NOMO-1 treated with dmso at 0.1 percent for 144 hours (cell line): Measurements from ENCODE around the gene SLC1A4.
"Not testable (repeated sequence)": the region's sequence is repeated elsewhere in the genome, so short reads cannot be mapped to it uniquely, and the experiment has no call there.

ENCODE experiments used
- DNase-seq: peaks from one replicate; lab custom pipeline; 2025; ENCODE audit not compliant: unreplicated experiment; lab: John Stamatoyannopoulos, UW

Gene SLC1A4

GRCh38 chr2:64989126-64989981 lies at the start of gene SLC1A4:
TSS of gene SLC1A4 (plus strand) at chr2:64989399. CDS start at chr2:64989644, 245 bp downstream.
- peak; percentile 94 for DNase-seq

DNA sequence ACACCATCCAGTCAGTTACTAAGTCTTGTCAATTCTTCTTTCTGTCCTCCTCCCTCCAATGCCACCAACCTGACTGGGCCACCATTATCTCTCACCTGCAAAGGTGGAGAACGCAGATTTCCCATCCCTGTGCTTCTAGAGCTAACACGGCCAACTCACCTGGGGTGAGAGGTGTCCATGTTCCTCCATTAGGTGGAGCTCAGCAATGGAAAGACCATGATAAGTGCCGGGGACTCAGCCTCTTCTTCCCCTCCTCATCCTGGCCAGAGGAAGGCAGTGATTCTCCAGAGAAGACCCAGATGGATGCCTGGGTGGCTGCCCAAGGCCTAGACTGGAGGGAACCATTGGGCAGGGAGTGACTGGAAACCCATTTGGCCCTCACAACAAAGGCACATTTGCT lies 48.1 kb upstream of the SLC1A4 start:
- DNase-seq = no peak

GRCh38 chr2:64941801-64942200 lies 47.4 kb upstream of the SLC1A4 start:
- DNase-seq = no peak

- DNase-seq = no peak
Observed at GRCh38 chr2:64942693-64943092, 46.5 kb upstream of the SLC1A4 start.

DNA sequence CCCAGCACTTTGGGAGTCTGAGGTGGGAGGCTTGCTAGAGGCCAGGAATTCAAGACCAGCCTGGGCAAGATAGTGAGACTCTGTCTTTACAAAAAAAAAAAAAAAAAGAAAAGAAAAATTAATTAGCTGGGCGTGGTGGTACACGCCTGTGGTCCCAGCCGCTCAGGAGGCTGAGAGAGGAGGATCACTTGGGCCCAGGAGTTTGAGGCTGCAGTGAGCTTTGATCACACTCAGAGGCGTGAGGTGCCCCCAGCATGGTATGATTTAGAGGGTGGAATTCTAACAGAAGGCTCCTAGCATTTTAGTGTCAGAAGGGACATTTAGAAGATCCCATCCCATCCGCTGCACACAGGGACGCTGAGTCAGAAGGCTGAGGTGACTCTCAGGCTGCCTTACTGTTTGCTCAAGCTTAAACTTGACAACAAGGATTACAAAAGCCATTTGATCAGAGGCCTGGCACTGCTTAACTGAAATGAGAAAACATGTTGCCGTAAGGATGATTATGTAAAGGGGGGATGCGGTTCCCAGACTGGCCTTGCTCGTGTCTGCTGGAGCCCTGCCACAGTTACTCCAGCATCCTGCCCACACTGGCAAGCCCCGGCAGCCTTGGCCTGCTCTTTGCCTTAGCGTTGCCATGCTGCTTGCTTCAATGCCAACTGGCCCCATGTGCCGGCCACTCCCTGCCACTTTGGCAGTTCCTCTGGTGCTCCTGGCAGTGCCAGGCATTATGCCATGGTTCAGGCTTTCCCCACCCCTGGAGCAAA lies 45.6 kb upstream of the SLC1A4 start:
- no peak for DNase-seq

DNA sequence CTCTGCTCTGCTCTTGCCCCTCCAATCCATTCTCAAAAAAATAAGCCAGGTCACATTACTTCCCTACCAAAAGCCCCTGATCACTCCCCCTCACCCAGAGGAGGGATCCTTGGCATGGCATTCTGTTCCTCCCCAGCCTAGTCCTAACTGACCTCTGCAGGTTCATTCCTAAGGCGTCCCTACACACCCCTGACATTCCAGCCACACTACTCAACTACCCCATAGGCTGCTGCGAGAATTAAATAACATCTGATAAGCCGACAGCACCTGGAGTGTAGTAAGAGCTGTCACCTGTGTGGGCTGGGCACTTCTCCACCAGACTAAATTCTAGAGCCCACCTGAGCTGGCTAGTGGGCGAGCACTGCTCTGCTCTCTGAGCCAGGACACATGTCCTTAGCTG lies 44.7 kb upstream of the SLC1A4 start:
- no peak for DNase-seq

DNA sequence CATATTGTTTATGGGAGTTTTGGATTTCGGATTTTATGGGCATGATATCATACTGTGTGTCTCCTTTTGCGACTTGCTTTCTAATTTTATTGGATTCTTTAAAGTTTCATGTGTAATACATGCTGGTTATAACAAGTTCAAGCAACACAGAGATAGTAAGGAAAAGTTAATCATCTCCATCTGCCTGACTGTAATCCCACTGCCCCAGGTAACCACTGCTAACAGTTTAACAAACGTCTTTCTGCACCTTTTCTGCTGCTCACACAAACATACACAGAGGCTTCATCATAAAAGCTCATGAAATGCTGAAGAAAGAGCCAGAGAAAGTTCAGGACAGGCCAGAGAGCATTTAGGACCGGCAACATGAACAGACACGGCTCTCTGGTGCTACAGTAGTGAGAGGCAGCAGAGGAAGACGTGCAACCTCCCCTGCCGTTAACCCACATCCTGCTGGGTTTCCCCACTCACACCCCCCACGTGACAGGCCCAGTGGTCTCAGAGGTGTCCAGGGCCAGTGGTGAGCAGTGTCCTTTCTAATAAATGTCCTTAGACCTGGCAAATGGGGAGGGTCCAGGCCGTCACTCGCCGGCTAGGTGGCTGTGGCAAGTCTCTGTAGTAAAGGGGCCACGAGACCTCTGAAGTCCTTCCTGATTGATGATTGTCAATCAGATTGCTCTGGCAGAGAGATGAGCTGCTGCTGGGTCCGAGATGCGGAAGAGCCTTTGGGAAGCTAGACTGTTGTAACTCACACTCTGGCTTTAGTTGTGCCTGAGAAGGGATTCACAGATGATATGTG lies 43.0 kb upstream of the SLC1A4 start:
- DNase-seq = peak; percentile 81

DNA sequence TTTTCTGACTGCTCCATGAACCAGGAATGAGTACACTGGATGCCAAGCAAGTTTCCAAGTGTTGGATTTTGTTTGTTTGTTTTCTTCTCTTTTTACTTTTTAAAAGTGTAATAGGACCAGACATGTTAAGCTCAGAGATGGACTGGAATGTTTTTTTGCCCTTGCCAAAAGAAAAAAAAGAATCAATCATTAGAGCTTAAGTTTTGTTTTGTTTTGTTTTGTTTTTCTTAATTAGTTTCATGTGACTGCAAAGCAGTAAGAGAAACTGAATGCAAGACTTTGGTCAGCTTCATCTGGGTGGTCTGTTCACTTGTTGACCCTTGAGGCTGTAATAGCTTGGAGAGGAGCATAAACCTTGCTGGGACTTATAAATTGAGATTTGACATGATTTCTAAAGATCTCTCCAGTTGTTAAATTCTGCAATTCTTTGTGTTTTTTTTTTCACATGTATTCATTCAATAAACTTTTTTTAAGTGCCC lies 42.4 kb upstream of the SLC1A4 start:
- DNase-seq = no peak

DNA sequence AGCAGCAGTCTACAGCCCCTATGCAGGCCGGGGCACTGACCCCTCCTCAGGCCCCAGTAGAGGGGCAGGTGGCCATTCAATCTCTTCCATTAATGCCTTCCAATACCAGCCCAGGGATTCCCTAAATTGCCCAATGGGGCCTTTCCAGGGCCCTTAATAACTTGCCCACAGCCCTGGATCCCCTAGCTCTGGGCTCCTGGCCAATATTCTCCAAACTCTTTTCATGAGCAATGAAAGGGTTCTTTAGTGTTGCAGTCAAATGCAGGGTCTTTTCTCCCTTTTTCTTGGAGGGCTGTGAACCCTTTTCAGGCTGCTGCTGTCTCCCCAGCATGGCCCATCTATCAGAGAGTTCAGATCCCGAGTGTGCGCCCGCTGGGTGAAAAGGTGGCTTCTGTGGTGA lies 41.3 kb upstream of the SLC1A4 start:
- no peak for DNase-seq

DNA sequence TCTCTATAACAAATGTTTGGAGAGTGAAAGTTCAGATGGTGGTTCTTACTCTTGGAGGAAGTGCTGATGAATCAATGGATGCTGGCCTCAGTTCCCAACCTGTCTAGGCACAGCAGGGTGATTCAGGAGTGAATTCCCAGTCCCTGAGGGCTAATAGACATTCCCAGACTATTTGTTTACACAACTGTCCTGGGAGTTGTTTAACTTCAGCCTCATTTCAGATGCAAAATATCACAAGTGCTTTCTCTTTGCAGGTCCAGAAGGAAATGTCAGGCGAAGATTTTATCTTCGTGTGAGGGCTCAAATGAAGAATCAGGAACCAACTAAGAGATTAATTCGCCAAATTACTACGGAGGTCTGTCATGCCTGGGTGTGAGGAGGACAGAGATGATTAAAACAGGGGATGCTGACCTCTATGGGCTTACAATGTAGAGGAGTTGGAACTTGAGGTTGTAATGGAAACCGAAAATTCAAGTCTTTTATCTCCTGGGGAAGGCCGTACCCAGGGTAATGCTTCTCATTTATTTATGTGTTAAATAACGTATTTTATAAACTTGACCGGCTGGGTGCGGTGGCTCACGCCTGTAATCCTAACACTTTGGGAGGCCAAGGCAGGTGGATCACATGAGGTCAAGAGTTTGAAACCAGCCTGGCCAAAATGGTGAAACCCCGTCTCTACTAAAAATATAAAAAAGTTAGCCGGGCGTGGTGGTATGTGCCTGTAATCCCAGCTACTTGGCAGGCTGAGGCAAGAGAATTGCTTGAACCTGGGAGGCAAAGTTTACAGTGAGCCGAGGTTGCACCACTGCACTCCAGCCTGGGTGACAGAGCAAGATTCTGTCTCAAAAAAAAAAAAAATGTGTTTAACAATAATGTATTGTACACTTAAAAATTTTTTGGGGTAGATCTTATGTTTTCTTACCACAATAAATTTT lies 38.7 kb upstream of the SLC1A4 start:
- no peak for DNase-seq

DNA sequence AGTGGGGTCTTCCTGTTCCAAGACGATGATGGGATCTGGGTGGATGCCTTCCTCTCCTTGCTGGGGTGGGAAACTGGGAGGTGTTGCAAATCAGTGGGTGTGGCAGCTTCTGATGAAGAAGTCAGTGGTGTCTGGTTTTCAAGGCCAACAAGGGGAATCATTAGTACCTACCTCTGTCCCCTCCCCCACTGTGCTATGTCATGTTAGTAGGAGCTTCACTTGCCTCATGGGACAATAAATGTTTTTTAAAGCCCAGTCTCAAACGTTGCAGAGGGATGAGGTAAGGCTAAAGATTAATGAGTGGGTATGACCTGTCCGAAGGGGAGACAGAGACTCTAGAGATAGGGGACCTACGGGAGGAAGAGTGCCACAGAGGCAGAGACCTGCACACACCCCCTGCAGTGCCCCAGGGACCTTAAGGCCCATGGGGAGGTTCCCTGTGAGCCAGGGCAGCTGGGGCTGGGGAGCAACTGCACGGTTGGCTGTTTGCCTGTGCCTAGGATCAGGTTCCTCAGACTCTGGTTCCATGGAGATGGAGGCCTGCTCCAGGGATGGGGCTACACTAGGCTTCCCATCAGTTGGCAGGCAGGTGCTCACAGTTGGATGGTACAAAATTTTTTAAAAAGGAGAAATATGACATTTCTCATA lies 37.8 kb upstream of the SLC1A4 start:
- DNase-seq = no peak

DNA sequence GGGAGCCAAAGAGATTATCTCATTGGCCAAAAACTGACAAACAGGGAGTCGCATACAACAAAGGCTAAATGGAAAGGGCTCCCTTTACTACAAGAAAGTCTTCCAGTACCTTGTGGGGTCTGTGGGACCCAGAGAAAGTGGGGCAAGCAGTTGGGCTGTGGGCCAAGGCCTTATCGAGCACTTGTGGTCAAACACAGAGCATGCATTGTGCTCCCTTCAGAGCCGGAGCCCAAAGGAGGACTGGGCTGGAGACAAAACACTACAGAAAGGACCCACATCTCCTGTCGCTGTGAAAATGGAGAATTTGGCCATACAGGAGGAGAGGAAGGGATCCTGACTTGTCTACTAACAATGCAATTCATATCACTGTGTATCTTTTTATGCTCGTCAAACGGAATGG lies 37.1 kb upstream of the SLC1A4 start:
- no peak for DNase-seq

GRCh38 chr2:64952511-64953482 lies 36.4 kb upstream of the SLC1A4 start:
- no peak for DNase-seq

GRCh38 chr2:64955467-64955866 lies 33.7 kb upstream of the SLC1A4 start:
- no peak for DNase-seq

- DNase-seq = no peak
Observed at GRCh38 chr2:64957109-64957903, 31.9 kb upstream of the SLC1A4 start.

GRCh38 chr2:64958556-64958955 lies 30.6 kb upstream of the SLC1A4 start:
- no peak for DNase-seq

GRCh38 chr2:64960819-64961218 lies 28.4 kb upstream of the SLC1A4 start:
- DNase-seq = no peak

- DNase-seq = not testable (repeated sequence)
Observed at GRCh38 chr2:64963138-64963537, 26.1 kb upstream of the SLC1A4 start.
